Endodermal cell (in vitro differentiated cells): ENCODE data around the gene SLC38A3. TPM values are rescaled to one million over a fixed set of nuclear protein-coding genes. Genes with fewer than 3 reads are reported as not detected.

ENCODE experiments used
- DNase-seq: peaks from one replicate; pipeline ENCODE4 v3.0.0-alpha.2; 2017
- H3K27ac ChIP-seq: 2 replicates; pipeline ENCODE4 v1.5.1; 2013; ENCODE audit warnings: mild to moderate bottlenecking, low read depth, low read length, moderate library complexity
- H3K27me3 ChIP-seq: 2 replicates; pipeline ENCODE4 v1.6.1; 2013; ENCODE audit warnings: mild to moderate bottlenecking, low read length, moderate library complexity; ENCODE audit not compliant: insufficient read depth, control insufficient read depth, poor library complexity, severe bottlenecking
- H3K36me3 ChIP-seq: 2 replicates; pipeline ENCODE4 v1.7.0; 2013; ENCODE audit warnings: mild to moderate bottlenecking, low read length, moderate library complexity; ENCODE audit not compliant: control insufficient read depth, insufficient read depth
- H3K4me1 ChIP-seq: one replicate; pipeline ENCODE4 v1.7.0; 2013; ENCODE audit warnings: low read length; ENCODE audit not compliant: control insufficient read depth, insufficient read depth
- H3K4me3 ChIP-seq: 2 replicates; pipeline ENCODE4 v1.5.1; 2013; ENCODE audit warnings: mild to moderate bottlenecking, low read length, moderate library complexity
- H3K9ac ChIP-seq: 2 replicates; pipeline ENCODE4 v1.6.1; 2013; ENCODE audit warnings: mild to moderate bottlenecking, low read length, moderate library complexity; ENCODE audit not compliant: poor library complexity, severe bottlenecking; ENCODE audit errors: extremely low read depth
- H3K9me3 ChIP-seq: 2 replicates; pipeline ENCODE4 v1.6.1; 2013; ENCODE audit warnings: mild to moderate bottlenecking, low read length, moderate library complexity; ENCODE audit not compliant: control insufficient read depth
- H3K27ac Mint-ChIP-seq: 2 replicates; pipeline ENCODE4 v1.8.0; 2020; ENCODE audit warnings: mixed read lengths
- H3K27me3 Mint-ChIP-seq: 2 replicates; pipeline ENCODE4 v1.8.0; 2021; ENCODE audit warnings: mild to moderate bottlenecking, mixed read lengths; ENCODE audit not compliant: insufficient read depth
- H3K36me3 Mint-ChIP-seq: 2 replicates; pipeline ENCODE4 v1.8.0; 2020; ENCODE audit warnings: low read depth, mixed read lengths
- H3K4me1 Mint-ChIP-seq: 2 replicates; pipeline ENCODE4 v1.8.0; 2020; ENCODE audit warnings: mixed read lengths
- H3K4me3 Mint-ChIP-seq: 2 replicates; pipeline ENCODE4 v1.8.0; 2020; ENCODE audit warnings: mild to moderate bottlenecking, moderate library complexity, mixed read lengths
- H3K9me3 Mint-ChIP-seq: 2 replicates; pipeline ENCODE4 v1.8.0; 2020; ENCODE audit warnings: mild to moderate bottlenecking, mixed read lengths
- WGBS, 2 experiments: methylation state at CpG; one replicate each; pipeline versions ENCODE4 v1.1.5 to v1.1.7; 2013; ENCODE audit warnings: missing lambda C conversion rate in 2 of 2, mixed read lengths in 1 of 2; ENCODE audit not compliant: insufficient coverage in 1 of 2, insufficient read length in 1 of 2; 5-methylcytosine and 5-hydroxymethylcytosine counted together
- total RNA-seq, 2 donors: library from RNA; stranded (reverse); fragmentation: NEBNext Ultra II Directional in 1 of 2; extraction: Animal tissue kit (Norgen Biotek cat#: 25700) in 1 of 2; gene quantifications; 2 replicates in 1 of 2; 3 replicates in 1 of 2; pipeline ENCODE4 v1.2.1, GENCODE V29; 2021
- TF ChIP-seq, protein P1 (sequence below): fragments of 200-600 bp; sonication (generic); conservative IDR thresholded peaks from 2 replicates; pipeline ENCODE4 v1.5.0; 2021; ENCODE audit warnings: antibody characterized with exemption, mild to moderate bottlenecking

The SLC38A3 gene
- total RNA-seq, 2 donors from 2014 or later, result 1.5 to 1.9 TPM

DNA sequence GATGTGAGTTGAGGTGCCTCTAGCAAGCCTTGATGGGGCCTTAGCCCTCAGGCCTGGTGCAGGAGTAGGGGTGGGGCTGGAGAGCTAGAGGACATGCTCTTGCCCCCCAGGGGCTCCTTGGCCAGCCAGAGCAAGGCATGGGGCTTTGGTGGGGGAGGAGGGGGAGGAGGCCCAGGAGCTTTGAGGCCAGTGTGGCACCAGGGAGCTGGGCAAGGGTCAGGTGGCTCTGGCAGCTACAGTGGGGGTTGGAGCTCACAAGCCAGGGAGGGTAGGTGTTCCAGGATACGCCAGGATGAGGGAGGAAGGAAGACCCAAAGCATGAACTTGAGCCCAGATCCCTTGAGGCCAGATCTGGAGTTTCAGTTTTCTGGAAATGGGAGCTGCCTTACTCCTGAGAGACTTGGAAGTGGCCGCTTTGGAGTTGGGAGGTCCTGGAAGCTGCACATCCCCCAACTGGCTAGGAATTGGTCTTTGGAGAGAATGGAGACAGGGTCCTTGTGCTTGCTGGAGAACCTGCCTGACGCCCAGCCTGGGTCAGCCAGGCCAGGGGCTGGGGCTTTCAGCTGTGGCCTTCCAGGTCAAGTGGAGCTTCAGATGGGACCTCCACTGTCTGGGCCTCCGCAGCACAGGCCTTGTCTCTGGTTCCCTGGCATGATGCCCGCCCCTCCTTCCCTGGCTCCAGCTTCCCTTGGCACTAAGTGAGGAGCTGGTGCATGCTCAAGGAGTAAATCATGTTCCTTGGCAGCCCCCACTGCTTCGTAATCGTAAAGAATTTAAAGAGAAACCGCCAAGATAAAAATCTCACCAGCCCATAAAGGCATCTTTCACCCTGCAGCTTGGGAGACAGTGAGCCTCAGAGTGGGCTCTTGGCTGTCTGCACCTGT is 41.3 kb upstream of the SLC38A3 start:
- TF ChIP-seq, protein P1, sequence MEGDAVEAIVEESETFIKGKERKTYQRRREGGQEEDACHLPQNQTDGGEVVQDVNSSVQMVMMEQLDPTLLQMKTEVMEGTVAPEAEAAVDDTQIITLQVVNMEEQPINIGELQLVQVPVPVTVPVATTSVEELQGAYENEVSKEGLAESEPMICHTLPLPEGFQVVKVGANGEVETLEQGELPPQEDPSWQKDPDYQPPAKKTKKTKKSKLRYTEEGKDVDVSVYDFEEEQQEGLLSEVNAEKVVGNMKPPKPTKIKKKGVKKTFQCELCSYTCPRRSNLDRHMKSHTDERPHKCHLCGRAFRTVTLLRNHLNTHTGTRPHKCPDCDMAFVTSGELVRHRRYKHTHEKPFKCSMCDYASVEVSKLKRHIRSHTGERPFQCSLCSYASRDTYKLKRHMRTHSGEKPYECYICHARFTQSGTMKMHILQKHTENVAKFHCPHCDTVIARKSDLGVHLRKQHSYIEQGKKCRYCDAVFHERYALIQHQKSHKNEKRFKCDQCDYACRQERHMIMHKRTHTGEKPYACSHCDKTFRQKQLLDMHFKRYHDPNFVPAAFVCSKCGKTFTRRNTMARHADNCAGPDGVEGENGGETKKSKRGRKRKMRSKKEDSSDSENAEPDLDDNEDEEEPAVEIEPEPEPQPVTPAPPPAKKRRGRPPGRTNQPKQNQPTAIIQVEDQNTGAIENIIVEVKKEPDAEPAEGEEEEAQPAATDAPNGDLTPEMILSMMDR, result no peak
- Histone ChIP-seq H3K9me3 (no peaks in the 10 kb centered on the region), H3K27ac (no peak overlapping the region), H3K27me3 (no peaks in the 10 kb centered on the region), H3K36me3 (no peaks in the 10 kb centered on the region), H3K4me3 (no peak overlapping the region), H3K4me1 (peaks cover 43% of the 10 kb centered on the region), H3K9ac (no peak overlapping the region)
- peak overlapping the region; percentile 35 for H3K27ac Mint-ChIP-seq
- no peak for DNase-seq
- H3K36me3 Mint-ChIP-seq, result peaks cover 6% of the 10 kb centered on the region
- no peaks in the 10 kb centered on the region for H3K27me3 Mint-ChIP-seq
- no peak overlapping the region for H3K4me3 Mint-ChIP-seq
- peaks cover 69% of the 10 kb centered on the region for H3K4me1 Mint-ChIP-seq
- WGBS, 2 experiments, result 88 to 91% methylated on average over 7 to 8 of the region's 8 CpGs
- H3K9me3 Mint-ChIP-seq, result no peaks in the 10 kb centered on the region

GRCh38 chr3:50164481-50164880 is 40.6 kb upstream of the SLC38A3 start:
- peaks cover 63% of the 10 kb centered on the region for H3K4me1 Mint-ChIP-seq
- Histone ChIP-seq H3K4me3 (no peak overlapping the region), H3K9ac (no peak overlapping the region), H3K36me3 (no peaks in the 10 kb centered on the region), H3K27me3 (no peaks in the 10 kb centered on the region), H3K27ac (no peak overlapping the region), H3K9me3 (no peaks in the 10 kb centered on the region), H3K4me1 (peaks cover 43% of the 10 kb centered on the region)
- no peak for DNase-seq
- H3K36me3 Mint-ChIP-seq, result peaks cover 6% of the 10 kb centered on the region
- H3K27me3 Mint-ChIP-seq, result no peaks in the 10 kb centered on the region
- TF ChIP-seq, protein P1, result no peak
- WGBS, 2 experiments, result 92% methylated on average over 1 of the region's 1 CpG; no CpG with 5 or more reads in 1 of the 2 experiments
- no peaks in the 10 kb centered on the region for H3K9me3 Mint-ChIP-seq
- H3K27ac Mint-ChIP-seq, result peak overlapping the region; percentile 28
- H3K4me3 Mint-ChIP-seq, result no peak overlapping the region

- TF ChIP-seq, protein P1, result no peak
- DNase-seq, result peak; percentile 69
- no peaks in the 10 kb centered on the region for H3K9me3 ChIP-seq
- Mint-ChIP-seq H3K27me3 (no peaks in the 10 kb centered on the region), H3K36me3 (peaks cover 6% of the 10 kb centered on the region), H3K4me3 (no peak overlapping the region), H3K27ac (peak overlapping the region; percentile 44), H3K4me1 (peaks cover 58% of the 10 kb centered on the region), H3K9me3 (no peaks in the 10 kb centered on the region)
- H3K9ac ChIP-seq, result no peak overlapping the region
- no peaks in the 10 kb centered on the region for H3K36me3 ChIP-seq
- no peak overlapping the region for H3K4me3 ChIP-seq
- H3K27me3 ChIP-seq, result no peaks in the 10 kb centered on the region
- H3K27ac ChIP-seq, result peak overlapping the region; percentile 87
- H3K4me1 ChIP-seq, result peaks cover 43% of the 10 kb centered on the region
- 82 to 87% methylated on average over 5 to 7 of the region's 7 CpGs for WGBS, 2 experiments
Observed at GRCh38 chr3:50164984-50165909, 39.8 kb upstream of the SLC38A3 start.
